Measurements from ENCODE around the gene CDC25C.

Gene CDC25C

DNA sequence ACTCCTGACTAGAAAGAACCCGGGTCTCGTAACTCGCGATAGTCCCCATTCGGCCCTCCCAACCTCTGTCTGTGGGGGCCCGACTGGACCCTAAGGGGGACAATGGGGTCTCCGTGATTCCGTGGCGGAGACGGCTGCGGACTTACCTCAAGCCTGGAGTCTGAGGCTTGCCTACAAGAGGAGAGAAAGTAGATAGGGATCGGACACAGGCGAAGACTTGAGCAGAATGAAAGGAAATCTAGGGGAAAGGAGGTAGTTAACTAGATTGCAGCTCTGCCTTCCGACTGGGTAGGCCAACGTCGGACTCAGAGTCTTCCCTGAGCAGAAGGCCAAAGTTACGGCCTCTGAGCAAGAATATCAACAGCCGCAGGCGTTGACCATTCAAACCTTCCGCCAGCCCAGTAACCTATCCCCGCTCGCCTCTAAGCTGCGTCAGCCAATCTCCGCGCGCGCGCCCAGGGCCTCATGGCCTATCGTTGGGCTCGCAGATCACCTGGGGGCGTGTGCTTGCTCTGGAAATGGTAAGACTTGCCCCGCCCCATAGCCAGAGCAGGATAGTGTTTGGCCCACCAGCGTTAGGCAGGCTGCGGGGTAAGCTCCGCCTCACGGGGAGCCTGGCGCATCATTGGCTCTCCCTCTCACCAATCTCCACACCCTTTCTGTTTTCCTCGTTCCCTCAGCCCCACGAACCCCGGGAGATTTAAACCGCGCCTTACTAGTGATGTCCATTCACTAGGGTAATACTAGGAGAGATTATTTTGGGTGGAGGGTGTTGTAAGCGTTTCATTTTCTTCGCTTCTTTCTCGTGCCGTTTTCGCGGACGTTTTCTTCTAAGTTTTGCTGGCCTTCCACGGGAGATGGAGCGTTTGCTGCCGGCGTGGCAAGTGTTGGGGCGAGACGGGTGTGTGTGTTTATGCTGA is at the start of gene CDC25C:
Gene CDC25C, minus strand, starts transcription at position 356 of the 920 bp plus-strand sequence. CDS start 624 bp downstream, outside the sequence.
- DNase-seq, result peak; percentile 99

DNA sequence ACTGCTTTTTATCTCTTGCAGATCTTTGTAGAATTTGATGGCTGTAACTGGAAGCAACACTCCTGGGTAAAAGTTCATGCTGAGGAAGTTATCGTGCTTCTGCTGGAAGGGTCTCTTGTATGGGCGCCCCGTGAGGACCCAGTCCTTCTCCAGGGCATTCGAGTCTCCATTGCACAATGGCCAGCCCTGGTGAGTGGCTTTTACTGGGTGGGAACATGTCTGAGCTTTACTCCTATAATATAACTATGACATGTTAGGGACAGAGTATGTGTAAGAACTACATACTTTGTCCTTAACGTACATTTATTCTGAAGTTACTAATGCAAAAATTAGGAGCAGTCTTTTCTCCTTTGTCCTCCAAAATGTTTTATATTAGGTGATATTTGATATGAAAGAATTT is 41.0 kb upstream of the CDC25C start:
- DNase-seq, result no peak

DNA sequence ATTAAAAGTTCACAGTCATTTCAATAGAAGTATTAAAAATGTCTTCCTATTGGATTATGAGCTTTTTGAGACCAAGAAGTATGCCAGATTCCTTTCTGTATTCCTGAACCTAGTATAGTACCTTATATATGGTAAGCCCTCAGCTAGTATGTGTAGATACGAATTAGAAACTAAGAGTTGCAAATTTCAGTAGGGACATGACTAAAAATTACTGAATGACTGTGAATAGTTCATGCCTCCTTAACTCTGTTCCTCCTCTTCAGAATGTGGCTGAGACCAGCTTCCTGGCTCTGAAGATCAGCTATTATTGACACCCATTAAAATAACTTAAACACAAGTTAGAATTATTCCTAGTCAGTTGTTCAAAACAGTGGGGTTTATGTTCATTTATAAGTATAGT is 40.6 kb upstream of the CDC25C start:
- no peak for DNase-seq

DNA sequence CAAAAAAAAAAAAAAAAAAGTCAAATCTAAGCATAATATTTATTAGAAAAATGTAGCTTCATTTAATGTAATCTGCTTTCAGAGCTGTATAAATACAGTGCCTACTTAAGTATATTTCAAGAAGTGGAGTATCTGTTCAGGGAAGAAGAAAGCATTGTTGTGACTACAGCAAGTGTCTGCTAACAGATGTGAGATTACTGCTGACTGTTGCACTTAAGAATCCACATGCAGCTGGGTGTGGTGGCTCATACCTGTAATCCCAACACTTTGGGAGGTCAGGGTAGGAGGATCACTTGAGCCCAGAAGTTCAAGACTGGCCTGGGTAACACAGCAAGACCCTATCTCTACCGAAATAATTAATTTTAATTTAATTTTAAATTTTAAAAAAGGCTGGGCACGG is 39.9 kb upstream of the CDC25C start:
- DNase-seq, result no peak

DNA sequence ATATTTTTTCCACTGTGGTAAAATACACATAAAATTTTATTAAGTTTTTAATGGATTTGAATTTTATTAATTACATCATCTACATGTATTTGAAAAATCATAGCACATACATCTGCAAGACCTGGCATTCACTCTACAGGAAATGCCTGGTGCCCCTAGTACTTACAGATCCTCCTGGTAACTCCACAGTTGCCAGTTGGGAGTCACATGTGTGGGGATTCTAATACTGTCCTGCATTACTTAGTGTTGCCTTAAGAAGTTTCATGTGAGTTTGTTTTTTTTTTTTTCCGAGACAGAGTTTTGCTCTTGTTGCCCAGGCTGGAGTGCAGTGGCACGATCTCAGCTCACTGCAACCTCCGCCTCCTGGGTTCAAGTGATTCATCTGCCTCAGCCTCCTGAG is 38.9 kb upstream of the CDC25C start:
- DNase-seq, result no peak

DNA sequence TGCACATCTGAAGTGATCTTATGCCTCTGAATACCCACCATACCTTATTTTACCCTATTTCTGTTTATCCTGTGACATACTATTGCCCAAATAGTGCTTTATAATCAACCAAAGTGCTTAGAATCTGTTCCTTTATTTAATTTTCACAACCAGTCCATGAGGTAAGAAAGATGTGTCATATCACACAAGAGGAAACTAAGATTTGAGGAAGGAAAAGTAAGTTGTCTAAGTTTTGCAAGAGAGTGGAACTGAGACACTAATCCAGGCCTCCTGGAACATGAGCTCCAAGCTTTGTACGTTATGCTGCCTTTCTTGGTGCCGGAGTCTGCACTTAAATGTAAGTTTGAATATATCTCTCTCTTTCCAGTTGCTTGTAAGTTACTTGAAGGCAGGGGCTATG is 38.1 kb upstream of the CDC25C start:
- no peak for DNase-seq

DNA sequence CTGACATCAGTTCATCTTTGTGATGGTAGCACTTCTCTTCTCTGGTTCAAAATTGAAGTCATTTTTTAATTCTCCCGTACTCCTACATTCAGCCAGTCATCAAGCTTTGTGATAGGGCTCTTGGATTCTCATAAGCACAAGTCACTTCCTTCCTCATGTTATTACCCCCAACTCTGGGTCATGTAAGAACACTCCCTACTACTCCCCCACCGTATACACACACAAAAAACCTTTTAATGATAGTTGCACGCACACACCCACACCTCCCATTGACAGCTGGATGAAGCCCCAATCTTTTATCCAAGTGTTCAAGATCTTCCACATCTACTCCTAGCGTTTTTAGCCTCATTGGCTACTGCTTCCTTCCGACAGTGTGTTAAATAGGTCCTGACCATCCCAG is 37.7 kb upstream of the CDC25C start:
- DNase-seq, result no peak

DNA sequence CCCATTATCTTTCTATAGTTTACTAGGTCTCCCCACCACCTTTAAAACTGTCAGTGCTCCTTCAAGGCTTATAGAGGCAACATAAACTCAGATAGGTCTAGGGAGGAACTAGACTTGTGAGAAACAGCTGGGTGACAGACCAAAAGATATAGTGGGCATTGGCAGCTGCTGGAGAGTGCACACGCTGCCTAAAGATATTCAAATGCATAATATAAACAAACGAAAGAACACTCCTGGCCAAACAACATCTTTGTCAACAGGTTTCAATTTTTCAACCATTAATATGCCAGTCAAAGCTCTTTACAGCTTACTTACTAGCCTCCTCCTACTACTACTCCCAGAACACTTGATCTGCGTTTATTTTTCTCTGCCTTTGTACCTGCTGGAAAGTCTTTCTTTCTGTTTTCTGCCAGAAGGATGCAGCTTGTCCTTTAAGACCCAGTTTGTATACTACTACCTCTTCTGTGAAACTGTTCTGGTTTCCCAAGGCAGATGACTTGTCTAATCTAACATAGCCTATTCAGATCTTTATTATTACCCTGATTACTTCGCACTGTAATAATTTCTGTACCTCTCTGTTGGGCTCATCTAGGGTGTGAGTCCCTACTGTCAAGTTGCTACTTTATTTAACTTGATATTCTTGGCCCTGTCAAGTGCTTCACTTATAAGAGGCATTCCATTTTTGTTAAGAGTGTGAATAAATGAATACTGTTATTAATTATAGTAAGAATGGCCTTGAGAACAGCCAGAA is 35.2 kb upstream of the CDC25C start:
- DNase-seq, result no peak

DNA sequence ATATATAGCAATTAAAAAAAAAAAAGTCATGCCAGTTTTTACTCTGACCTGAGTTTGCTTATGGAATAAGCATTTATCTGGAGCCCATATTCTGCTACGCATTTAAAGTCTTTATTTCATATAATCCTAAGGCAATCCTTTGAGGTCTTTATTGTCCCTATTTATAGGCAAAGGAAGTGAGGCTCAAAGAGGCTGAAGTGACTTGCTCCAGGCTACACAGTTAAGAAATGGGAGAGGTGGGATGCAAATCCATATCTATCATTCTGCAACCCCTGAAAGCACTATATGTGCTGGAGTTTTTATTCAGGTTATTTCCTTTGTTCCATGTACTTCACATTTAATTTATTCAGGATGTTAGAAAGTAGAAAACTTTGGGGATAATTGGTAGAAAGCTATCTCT is 33.0 kb upstream of the CDC25C start:
- DNase-seq, result no peak

DNA sequence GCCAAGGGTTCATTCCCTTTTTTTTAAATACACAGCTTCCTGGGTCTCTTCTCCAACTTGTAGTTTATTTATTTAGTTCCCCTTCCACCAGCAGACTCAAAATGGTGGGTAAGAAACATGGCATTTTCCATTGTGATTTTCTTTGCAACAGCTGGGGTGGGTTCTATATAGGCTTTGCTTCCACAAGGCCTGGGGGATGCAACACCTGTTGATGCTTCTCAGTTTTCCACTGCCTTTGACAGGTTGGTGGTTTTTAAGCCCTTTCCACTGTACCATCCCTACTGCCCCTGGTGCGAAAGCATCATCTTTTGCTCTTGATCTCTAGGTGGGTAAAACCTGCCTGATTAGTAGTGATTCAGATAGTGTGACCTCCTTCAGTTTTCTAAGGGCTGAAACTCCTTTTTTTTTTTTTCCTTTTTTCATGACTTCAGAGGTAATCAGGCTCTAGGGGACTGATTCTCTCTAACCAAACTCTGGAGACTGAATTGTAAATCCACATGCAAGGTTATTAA is 29.4 kb upstream of the CDC25C start:
- no peak for DNase-seq

DNA sequence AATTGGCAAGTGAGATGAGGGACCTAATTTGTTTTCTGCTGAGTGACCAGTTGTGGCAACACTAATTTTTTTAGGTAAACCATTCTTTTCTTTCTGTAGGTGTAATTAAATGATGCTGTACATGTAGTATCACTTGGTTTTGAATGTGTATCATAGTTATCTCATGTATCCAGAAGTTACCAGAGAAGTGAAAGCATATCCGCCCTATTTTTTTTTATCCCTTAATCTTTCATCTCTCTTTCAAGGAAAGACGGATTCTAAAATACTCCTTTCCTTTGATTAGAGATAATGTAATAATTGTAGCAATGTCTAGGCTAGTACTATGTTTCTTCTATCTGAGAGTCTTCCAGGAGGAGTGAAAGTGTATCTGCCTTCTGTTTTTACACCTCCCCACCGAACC is 28.0 kb upstream of the CDC25C start:
- DNase-seq, result no peak

DNA sequence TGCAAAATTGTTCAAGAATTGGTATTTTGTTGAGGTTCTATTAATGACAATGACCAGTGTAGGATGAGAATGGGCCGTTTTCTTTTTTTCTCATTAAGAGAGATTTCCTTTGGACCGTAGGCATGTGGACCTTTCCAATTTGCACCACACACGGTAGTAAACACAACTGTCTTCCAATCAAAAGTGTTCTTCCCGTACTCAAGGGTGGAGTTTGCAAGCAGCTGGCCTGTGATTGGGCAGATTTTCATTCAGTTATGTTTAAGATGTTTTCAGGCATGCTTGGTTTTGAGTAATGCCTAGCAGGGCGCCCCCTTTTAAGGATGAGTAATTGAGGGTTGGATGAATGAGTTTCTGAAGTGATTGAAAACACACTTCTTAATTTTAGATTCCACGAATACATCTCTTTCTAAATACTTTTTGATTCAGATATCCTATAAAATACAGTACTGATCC is 23.3 kb upstream of the CDC25C start:
- DNase-seq, result no peak

DNA sequence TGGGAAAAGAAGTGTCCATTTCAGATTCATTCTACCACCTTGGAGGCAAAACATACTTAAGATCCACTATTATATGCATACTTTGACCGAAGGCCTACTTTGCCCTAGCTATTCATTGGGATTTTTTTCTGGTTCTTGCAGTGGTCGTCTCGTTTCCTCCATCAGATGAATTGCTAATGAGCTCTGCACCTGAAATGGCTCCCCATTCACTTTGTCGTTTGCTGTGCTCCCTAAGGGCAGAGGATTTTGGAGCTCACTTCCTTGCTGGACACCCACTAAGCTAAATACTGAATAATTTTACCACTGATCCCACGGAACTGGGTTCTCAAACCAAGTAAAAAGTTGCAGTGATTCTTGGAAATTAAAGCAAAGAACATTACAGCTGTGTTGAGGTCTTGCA is 22.8 kb upstream of the CDC25C start:
- DNase-seq, result no peak

DNA sequence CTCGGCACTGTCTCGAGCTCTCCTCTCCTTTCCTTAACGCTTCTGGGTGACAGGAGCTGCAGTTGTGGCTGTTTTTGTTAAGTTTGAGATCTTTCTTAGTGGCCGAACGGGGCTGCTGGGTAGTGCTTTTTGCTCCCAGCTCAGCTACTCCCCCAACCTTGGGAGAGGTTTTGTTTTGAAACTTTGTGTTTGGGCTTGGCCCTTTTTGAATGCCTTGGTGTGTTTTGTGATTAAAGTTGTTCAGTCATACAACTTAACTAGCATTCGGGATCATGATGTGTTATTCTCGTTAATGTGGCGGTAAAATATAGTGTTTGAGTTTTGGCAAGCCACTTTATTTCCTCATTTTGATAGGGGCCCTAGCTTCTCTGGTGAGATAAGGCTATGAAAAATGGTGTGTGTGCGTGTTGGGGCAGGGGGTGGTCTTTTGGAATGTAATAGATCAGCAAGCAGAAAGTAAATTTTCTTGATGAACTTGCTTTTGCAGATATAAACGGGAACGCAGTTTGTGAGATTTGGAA is 22.0 kb upstream of the CDC25C start:
- DNase-seq, result no peak

DNA sequence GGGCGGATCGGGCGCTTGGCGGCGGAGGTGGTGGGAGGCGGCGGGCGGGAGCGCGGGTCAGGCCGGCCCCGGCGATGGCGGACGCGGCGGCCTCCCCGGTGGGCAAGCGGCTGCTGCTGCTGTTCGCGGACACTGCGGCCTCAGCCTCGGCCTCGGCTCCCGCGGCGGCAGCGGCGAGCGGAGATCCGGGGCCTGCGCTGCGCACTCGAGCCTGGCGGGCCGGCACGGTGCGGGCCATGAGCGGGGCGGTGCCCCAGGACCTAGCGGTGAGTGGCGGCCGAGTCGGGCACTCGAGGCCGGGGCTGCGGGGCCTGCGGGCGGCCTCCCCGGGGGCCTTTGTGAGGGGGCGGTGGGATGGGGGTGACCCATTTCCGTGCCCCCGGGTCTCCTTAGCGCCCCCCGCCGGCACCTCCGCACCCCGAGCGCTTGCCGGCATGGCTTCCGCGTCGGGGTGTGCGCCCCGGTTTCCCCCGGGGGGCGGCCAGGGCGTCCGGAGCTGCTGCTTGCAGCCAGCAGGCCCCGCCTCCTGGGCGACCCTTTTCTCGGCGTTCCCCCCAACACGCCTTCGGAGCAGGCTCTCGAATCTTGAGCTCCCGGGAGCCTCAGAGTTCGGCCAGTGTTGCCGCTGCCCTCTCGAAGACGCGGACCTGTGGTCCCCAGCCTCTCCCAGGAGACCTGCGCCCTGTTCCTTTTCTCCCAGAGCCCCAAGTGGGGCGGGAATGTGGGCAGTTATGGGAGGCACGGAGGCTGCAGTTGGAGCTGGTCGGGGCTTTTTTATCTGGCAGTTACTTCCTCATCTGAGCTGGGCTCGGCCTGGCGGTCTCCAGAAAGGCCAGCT is 21.3 kb upstream of the CDC25C start:
- peak; percentile 26 for DNase-seq

DNA sequence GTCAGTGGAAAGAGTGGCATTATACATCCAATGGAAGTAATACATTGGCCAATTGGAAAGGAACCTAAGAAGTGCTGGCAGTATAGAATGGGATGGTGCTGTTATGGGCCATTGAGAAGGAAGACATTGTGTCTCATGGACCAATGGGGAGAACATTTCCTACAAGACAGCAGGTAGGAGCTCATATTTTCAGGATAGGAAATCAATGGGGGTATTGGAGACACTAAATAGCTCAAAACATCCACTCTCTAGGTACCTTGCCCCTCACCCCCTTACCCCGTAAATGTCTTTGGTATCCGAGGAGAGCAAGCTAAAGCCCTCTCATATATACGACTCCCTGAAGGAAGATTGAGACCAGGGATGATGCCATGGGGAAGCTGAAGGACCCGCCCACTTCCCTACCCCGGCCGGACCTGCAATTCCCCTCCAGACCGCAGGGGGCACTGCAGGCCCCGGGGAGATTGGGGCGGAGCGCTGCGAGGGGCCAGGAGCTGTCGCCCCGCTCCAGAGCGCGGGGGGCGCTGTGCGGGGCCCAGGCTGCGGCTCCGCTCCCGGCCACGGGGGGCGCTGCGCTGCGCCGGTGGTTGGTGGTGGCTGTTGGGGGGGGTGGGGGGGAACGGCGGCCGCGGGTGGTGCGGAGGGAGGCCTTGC is 20.6 kb upstream of the CDC25C start, which contains the start of gene KDM3B:
Gene KDM3B, plus strand, starts transcription at position 615 of the 651 bp plus-strand sequence. CDS start 111 bp downstream, outside the sequence.
- peak; percentile 76 for DNase-seq

DNA sequence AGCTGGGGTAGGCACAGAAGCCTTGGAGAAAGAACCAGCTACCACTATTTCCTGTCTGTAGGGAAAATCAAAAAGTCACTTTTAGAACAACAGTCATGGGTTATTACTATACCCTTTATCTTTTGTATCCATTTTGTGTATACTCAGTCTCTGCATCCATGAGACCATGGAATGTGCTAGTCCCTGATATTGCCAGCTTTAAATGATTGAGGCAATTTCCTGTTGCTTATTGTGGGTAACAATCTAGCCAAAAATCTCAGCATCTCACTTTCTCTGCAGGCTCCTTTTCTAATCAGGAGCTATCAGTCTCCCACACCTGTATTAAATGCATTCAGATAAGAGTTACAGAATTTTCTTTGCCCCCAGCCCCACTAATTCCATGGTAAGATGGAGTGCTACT is 19.9 kb upstream of the CDC25C start:
- DNase-seq, result no peak

DNA sequence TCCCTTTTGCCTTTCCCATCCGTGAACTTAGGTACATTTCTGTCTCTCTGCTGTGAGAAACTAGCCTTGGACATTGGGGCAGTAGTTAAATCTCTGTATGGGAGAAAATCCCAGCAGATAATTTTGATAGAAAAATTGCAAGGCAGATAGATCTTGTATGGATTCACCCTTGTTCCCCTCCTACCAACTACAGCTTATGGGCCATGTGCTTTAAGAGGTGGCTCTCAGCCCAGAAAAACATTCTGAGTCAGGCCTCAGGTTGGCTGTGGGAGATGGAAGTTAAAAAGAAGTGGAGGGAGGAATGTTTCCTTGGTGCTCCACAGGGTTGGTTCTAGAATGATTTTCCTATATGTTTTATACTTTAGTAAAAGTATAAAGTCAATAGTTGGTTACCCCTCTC is 19.5 kb upstream of the CDC25C start:
- no peak for DNase-seq

DNA sequence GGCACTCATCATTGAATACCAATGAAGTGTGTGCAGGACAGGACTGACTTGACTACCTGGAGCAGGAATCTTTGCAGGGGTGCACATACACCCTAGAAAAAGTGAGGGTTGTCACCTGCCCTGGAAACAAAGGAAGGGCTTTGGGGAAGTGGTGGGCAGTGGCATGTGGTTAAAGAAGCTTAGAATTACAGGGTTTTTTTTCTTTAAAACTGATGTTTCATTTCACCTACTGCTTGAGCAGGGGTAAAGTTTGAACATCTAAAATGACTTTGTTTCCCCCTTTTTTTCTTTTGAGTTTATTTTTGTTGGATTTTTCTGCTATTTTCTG is 18.9 kb upstream of the CDC25C start:
- DNase-seq, result no peak

DNA sequence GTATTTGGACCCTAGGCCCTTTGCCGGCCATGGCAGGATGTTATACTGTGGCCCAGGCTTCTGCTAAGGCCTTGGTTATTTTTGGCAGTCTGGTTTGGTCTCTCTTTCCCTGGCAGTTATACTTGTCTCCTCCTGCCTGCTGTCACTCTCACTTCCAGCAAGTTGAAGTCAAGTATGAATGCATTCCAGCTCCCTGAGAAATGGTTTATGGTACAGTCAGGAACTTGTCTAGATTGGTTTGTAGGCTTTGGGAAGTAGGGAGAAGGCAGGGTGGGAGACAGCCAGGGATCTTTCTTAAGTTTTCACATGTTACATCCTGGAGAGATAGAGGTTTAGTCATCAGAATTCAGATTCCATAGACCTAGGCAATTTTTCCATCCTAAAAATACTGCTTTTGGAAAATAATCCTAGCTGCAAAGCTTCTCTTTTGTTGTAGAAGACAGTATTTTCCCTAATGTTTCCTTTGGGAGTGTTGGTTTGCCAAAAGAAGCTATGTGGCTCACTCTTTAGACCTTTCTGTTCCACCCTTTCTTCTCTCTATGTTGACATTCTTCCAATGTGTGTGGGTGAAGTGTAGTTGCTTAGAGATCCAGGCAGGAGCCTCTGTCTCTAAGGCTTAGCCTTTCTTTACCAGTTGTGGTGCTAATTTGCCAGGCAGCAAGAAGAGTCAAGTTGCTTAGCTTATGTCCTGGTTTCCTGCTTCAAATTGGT is 18.4 kb upstream of the CDC25C start:
- no peak for DNase-seq

DNA sequence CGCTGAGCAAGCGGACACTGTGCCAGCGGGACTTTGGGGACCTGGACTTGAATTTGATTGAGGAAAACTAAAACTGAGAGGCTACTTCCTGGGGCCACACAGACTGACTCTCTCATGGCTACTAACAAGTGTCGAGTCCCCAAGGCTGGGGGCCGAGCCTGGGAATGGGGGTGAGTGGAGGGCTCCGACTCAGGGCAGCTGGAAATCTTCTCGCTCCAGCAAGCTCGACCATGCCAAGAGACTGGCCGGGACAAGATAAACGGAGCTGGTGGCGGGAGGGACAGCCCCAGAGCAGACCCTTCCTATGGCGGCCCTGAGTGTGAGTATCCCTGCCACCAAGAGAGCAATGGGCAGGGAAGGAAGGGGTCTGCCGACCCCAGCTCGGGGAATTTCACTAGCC is 15.3 kb upstream of the CDC25C start:
- DNase-seq, result no peak

Measured in NCI-H1436 (cell line).